ENCODE data around the gene SNURF. TPM values are rescaled to one million over a fixed set of nuclear protein-coding genes. Genes with fewer than 3 reads are reported as not detected.
"Not testable (repeated sequence)": the region's sequence is repeated elsewhere in the genome, so short reads cannot be mapped to it uniquely, and the experiment has no call there.

SNURF gene
- total and polyA plus RNA-seq, 2 donors (not counting 1 experiment from before 2014, with no cell fraction given): 9.6 to 33.1 TPM

- H3K27ac Mint-ChIP-seq: no peak overlapping the region
- TF ChIP-seq CTCF (IDR thresholded peaks at IDR 0.05) (no peak), EZH2 (IDR thresholded peaks at IDR 0.05; ENCODE audit: borderline replicate concordance, insufficient read depth, low read depth, low read length, poor library complexity, severe bottlenecking) (no peak)
- no peaks in the 10 kb centered on the region for H4K20me1 ChIP-seq (ENCODE audit: control insufficient read depth, insufficient read depth, low read length, poor library complexity, severe bottlenecking)
- 93% methylated on average over 3 of the region's 3 CpGs for WGBS (ENCODE audit: insufficient coverage)
- peaks cover 0 to 11% (median 5%) of the 10 kb centered on the region in 3 donors for H3K9me3 ChIP-seq (ENCODE audit: control extremely low read depth in 1 of 3, control insufficient read depth in 2 of 3, insufficient read depth in 1 of 3, low read length in 2 of 3)
- no peaks in the 10 kb centered on the region for H3K4me1 Mint-ChIP-seq
- H3K79me2 ChIP-seq (ENCODE audit: control insufficient read depth, insufficient read depth, low read length): no peaks in the 10 kb centered on the region
- H3K36me3 ChIP-seq (replicated peaks in 1 of 2; ENCODE audit: control extremely low read depth in 1 of 2, control insufficient read depth in 1 of 2, extremely low read depth in 1 of 2, insufficient read depth in 2 of 2, low read length in 1 of 2): no peaks in the 10 kb centered on the region
- H3K4me3 ChIP-seq (ENCODE audit: control extremely low read depth in 1 of 5, extremely low read depth in 1 of 5, insufficient read depth in 1 of 5, low read depth in 2 of 5, low read length in 4 of 5): no peak overlapping the region
- no peak overlapping the region for H3K4me2 ChIP-seq (replicated peaks; ENCODE audit: low read depth, low read length, poor library complexity, severe bottlenecking)
- peaks cover 2% of the 10 kb centered on the region for H3K9me3 Mint-ChIP-seq (ENCODE audit: insufficient read depth)
- no peak overlapping the region for H2AFZ ChIP-seq (ENCODE audit: insufficient read depth, low read depth, low read length, poor library complexity, severe bottlenecking)
- no peaks in the 10 kb centered on the region for H3K27me3 ChIP-seq (replicated peaks in 1 of 4; ENCODE audit: control extremely low read depth in 1 of 4, control insufficient read depth in 3 of 4, insufficient read depth in 4 of 4, low read length in 3 of 4)
- CTCF ChIA-PET: no interaction called here
- DNase-seq: no peak
- no peak for ATAC-seq (ENCODE audit: low read depth)
- H3K4me3 Mint-ChIP-seq: no peak overlapping the region
- no peak overlapping the region for H3K27ac ChIP-seq (ENCODE audit: low read length in 2 of 2)
- no peak overlapping the region for H3K9ac ChIP-seq (ENCODE audit: low read length)
- POLR2A ChIA-PET: interaction anchor here (0.7 kb wide), 1 partner anchor 199 kb away, joined by 3 read pairs; no protein-coding TSS in a partner anchor
- no peaks in the 10 kb centered on the region for H3K27me3 Mint-ChIP-seq
- intact Hi-C loops (cut with micrococcal nuclease): no loop called here
- H3K4me1 ChIP-seq (ENCODE audit: control insufficient read depth in 2 of 2, insufficient read depth in 2 of 2, low read length in 2 of 2): no peaks in the 10 kb centered on the region
Observed at GRCh38 chr15:24924153-24924552, 30.6 kb upstream of the SNURF start.

DNA sequence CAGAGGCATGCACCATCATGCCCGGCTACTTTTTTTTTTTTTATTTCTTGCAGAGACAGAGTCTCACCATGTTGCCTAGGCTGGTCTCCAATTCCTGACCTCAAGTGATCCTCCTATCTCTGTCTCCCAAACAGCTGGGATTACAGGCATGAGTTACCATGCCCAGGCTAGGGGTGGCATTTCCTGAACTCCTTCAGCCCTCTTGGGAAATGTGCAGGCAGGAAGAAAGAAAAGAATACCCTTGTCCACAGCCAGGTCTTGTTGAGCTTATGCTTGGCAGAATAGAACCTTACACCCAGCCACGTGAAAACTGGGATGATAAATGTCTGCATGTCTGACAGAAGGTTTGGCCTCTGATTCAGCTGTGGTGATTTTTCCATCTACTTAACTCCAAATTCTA, 30.2 kb upstream of the SNURF start:
- peaks cover 2% of the 10 kb centered on the region for H3K9me3 Mint-ChIP-seq (ENCODE audit: insufficient read depth)
- no peaks in the 10 kb centered on the region for H3K4me1 Mint-ChIP-seq
- Histone ChIP-seq H3K27ac (ENCODE audit: low read length in 2 of 2) (no peak overlapping the region), H4K20me1 (ENCODE audit: control insufficient read depth, insufficient read depth, low read length, poor library complexity, severe bottlenecking) (no peaks in the 10 kb centered on the region), H3K9me3 (ENCODE audit: control extremely low read depth in 1 of 3, control insufficient read depth in 2 of 3, insufficient read depth in 1 of 3, low read length in 2 of 3) (peaks cover 0 to 11% (median 5%) of the 10 kb centered on the region in 3 donors), H3K4me2 (replicated peaks; ENCODE audit: low read depth, low read length, poor library complexity, severe bottlenecking) (no peak overlapping the region), H3K4me1 (ENCODE audit: control insufficient read depth in 2 of 2, insufficient read depth in 2 of 2, low read length in 2 of 2) (no peaks in the 10 kb centered on the region), H3K79me2 (ENCODE audit: control insufficient read depth, insufficient read depth, low read length) (no peaks in the 10 kb centered on the region), H3K4me3 (ENCODE audit: control extremely low read depth in 1 of 5, extremely low read depth in 1 of 5, insufficient read depth in 1 of 5, low read depth in 2 of 5, low read length in 4 of 5) (no peak overlapping the region), H3K36me3 (replicated peaks in 1 of 2; ENCODE audit: control extremely low read depth in 1 of 2, control insufficient read depth in 1 of 2, extremely low read depth in 1 of 2, insufficient read depth in 2 of 2, low read length in 1 of 2) (no peaks in the 10 kb centered on the region), H2AFZ (ENCODE audit: insufficient read depth, low read depth, low read length, poor library complexity, severe bottlenecking) (no peak overlapping the region), H3K9ac (ENCODE audit: low read length) (no peak overlapping the region), H3K27me3 (replicated peaks in 1 of 4; ENCODE audit: control extremely low read depth in 1 of 4, control insufficient read depth in 3 of 4, insufficient read depth in 4 of 4, low read length in 3 of 4) (no peaks in the 10 kb centered on the region)
- CTCF ChIA-PET: no interaction called here
- 100% methylated on average over 1 of the region's 2 CpGs for WGBS (ENCODE audit: insufficient coverage)
- POLR2A ChIA-PET: interaction anchor here (0.7 kb wide), 1 partner anchor 199 kb away, joined by 3 read pairs; no protein-coding TSS in a partner anchor
- no peak overlapping the region for H3K27ac Mint-ChIP-seq
- TF ChIP-seq EZH2 (IDR thresholded peaks at IDR 0.05; ENCODE audit: borderline replicate concordance, insufficient read depth, low read depth, low read length, poor library complexity, severe bottlenecking) (no peak), CTCF (IDR thresholded peaks at IDR 0.05) (no peak)
- ATAC-seq (ENCODE audit: low read depth) (no peak), DNase-seq (no peak)
- no peak overlapping the region for H3K4me3 Mint-ChIP-seq
- intact Hi-C loops (cut with micrococcal nuclease): no loop called here
- no peaks in the 10 kb centered on the region for H3K27me3 Mint-ChIP-seq

- H3K4me1 Mint-ChIP-seq; H3K4me1 ChIP-seq (ENCODE audit: control insufficient read depth in 2 of 2, insufficient read depth in 2 of 2, low read length in 2 of 2); H3K4me3 Mint-ChIP-seq; H2AFZ ChIP-seq (ENCODE audit: insufficient read depth, low read depth, low read length, poor library complexity, severe bottlenecking); H3K27ac ChIP-seq (ENCODE audit: low read length in 2 of 2); intact Hi-C loops (cut with micrococcal nuclease); H4K20me1 ChIP-seq (ENCODE audit: control insufficient read depth, insufficient read depth, low read length, poor library complexity, severe bottlenecking); H3K27me3 Mint-ChIP-seq; H3K4me2 ChIP-seq (replicated peaks; ENCODE audit: low read depth, low read length, poor library complexity, severe bottlenecking); H3K4me3 ChIP-seq (ENCODE audit: control extremely low read depth in 1 of 5, extremely low read depth in 1 of 5, insufficient read depth in 1 of 5, low read depth in 2 of 5, low read length in 4 of 5); ATAC-seq (ENCODE audit: low read depth); DNase-seq; POLR2A ChIA-PET; H3K9ac ChIP-seq (ENCODE audit: low read length); H3K9me3 Mint-ChIP-seq (ENCODE audit: insufficient read depth); H3K27ac Mint-ChIP-seq; H3K36me3 ChIP-seq (replicated peaks in 1 of 2; ENCODE audit: control extremely low read depth in 1 of 2, control insufficient read depth in 1 of 2, extremely low read depth in 1 of 2, insufficient read depth in 2 of 2, low read length in 1 of 2); H3K27me3 ChIP-seq (replicated peaks in 1 of 4; ENCODE audit: control extremely low read depth in 1 of 4, control insufficient read depth in 3 of 4, insufficient read depth in 4 of 4, low read length in 3 of 4); CTCF ChIA-PET; H3K79me2 ChIP-seq (ENCODE audit: control insufficient read depth, insufficient read depth, low read length): not testable (repeated sequence)
- H3K9me3 ChIP-seq (ENCODE audit: control extremely low read depth in 1 of 3, control insufficient read depth in 2 of 3, insufficient read depth in 1 of 3, low read length in 2 of 3): peaks cover 0 to 36% (median 4%) of the 10 kb centered on the region in 3 donors
- WGBS (ENCODE audit: insufficient coverage): 85% methylated on average over 10 of the region's 10 CpGs
Observed at GRCh38 chr15:24931874-24932732, 22.7 kb upstream of the SNURF start.
